NB4 (cell line): ENCODE results near the gene ZFPM1.

Source experiments
- DNase-seq: peaks from one replicate; pipeline ENCODE4 v3.0.0; 2010; ENCODE audit warnings: low read depth
- H3K4me3 ChIP-seq: one replicate; pipeline ENCODE4 v1.5.1; 2011; ENCODE audit warnings: mild to moderate bottlenecking, low read depth, low read length, moderate library complexity
- MYC ChIP-seq: IDR thresholded peaks from 2 replicates; pipeline ENCODE4 v1.6.1; 2011; ENCODE audit warnings: low read depth, low read length
- POLR2A ChIP-seq: IDR thresholded peaks from 2 replicates; pipeline ENCODE4 v1.6.1; 2011; ENCODE audit warnings: mild to moderate bottlenecking; ENCODE audit not compliant: insufficient read length; ENCODE audit errors: extremely low read depth
- TF ChIP-seq, protein P1 (sequence below): IDR thresholded peaks from one replicate; pipeline ENCODE4 v1.5.1; 2012; ENCODE audit warnings: low read depth, low read length
- TF ChIP-seq, protein P2 (sequence below): IDR thresholded peaks from 2 replicates; pipeline ENCODE4 v1.6.1; 2011; ENCODE audit warnings: low read depth, low read length

Gene ZFPM1

DNA sequence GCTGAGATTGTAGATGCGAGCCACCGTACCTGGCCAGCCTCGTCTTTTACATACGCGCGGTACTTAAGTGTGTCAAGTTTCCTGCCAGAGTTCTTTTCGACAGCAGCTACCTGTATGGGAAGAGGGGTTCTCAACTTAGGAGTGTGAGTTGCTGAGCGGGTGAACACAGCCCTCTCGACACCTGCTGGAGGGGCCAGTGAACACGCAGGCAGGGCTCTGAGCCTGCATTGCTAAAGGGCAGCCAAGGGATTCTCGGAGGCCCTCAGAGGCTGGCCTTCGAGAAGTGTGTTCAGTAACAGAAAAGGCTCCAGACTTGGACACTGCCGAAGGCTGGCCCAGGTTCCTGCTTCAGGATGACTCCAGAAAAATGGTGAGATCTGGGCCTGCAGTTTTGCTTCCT is 123.2 kb downstream of the ZFPM1 start:
- DNase-seq: no peak
- TF ChIP-seq, protein P1, sequence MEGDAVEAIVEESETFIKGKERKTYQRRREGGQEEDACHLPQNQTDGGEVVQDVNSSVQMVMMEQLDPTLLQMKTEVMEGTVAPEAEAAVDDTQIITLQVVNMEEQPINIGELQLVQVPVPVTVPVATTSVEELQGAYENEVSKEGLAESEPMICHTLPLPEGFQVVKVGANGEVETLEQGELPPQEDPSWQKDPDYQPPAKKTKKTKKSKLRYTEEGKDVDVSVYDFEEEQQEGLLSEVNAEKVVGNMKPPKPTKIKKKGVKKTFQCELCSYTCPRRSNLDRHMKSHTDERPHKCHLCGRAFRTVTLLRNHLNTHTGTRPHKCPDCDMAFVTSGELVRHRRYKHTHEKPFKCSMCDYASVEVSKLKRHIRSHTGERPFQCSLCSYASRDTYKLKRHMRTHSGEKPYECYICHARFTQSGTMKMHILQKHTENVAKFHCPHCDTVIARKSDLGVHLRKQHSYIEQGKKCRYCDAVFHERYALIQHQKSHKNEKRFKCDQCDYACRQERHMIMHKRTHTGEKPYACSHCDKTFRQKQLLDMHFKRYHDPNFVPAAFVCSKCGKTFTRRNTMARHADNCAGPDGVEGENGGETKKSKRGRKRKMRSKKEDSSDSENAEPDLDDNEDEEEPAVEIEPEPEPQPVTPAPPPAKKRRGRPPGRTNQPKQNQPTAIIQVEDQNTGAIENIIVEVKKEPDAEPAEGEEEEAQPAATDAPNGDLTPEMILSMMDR: no peak
- TF ChIP-seq MYC: no peak
- TF ChIP-seq POLR2A: no peak
- TF ChIP-seq, protein P2, sequence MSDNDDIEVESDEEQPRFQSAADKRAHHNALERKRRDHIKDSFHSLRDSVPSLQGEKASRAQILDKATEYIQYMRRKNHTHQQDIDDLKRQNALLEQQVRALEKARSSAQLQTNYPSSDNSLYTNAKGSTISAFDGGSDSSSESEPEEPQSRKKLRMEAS: no peak
- no peak overlapping the region for H3K4me3 ChIP-seq

DNA sequence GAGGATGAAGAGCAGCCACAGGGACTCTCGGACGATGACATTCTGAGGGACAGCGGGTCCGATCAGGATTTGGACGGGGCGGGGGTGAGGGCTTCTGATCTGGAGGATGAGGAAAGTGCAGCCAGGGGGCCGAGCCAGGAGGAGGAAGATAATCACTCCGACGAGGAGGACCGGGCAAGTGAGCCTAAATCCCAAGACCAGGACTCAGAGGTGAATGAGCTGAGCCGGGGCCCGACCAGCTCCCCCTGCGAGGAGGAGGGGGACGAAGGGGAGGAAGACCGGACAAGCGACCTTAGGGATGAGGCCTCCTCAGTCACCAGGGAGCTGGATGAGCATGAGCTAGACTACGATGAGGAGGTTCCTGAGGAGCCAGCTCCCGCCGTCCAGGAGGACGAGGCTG is 124.1 kb downstream of the ZFPM1 start:
- H3K4me3 ChIP-seq: no peak overlapping the region
- TF ChIP-seq POLR2A (no peak), MYC (no peak)
- TF ChIP-seq, protein P2: no peak
- TF ChIP-seq, protein P1: no peak
- DNase-seq: no peak

DNA sequence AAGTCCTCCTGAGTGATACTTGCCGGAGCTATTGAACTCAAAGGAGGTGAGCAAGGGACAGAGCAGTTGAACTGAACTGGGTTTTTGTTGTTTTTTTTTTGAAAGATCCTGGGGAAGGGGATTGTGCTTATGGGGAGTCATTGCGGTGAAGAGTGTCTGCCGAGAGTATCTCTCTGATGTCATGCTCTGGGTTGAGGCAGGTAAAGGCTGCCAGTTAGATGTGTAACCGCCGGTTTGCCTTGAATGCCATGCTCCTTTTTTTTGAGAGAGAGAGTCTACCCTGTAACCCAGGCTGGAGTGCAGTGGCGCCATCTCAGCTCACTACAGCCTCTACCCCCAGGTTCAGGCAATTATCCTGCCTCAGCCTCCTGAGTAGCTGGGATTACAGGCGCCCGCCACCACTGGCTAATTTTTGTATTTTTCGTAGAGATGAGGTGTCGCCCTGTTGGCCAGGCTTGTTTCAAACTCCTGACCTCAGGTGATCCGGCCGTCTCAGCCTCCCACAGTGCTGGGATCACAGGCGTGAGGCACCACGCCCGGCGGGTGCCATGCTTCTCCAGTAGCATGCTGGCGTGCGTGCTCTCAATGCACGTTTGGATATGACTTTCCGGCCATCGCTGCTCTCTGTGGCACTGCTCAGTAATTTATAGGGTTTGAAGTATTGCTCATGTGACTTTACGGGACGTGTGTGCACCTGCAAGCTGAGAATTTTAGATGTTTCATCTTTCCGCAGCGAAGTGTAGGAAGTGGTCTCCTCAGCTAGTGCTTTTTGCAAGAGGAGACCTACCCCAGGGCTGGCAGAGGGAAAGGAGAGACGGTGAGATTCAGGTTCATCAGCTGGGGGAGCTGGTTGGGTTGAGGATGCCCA is 125.6 kb downstream of the ZFPM1 start:
- H3K4me3 ChIP-seq: no peak overlapping the region
- no peak for DNase-seq
- no peak for TF ChIP-seq POLR2A
- TF ChIP-seq MYC: no peak
- TF ChIP-seq, protein P1: no peak
- TF ChIP-seq, protein P2: no peak

DNA sequence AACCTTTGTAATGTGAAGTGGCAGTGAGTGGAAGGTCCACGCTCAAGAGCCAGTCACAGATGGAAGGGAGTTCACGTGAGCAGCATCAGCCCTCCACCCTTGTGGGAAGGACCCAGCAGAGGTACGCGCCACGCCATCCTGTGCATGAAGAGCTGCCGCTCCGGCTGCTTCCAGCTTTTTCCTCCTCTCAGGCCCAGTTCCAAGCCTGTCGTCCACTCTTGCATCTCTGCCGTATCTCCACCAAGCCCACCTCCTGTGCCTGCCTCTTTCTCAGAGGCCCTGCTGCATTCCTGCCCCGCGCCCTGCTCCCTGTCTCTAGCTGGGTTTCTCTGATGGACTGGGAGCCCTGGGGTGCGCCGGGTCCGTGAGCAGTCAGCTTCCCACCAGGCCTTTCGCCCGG is 127.3 kb downstream of the ZFPM1 start:
- TF ChIP-seq, protein P2: no peak
- TF ChIP-seq, protein P1: no peak
- no peak for TF ChIP-seq MYC
- TF ChIP-seq POLR2A: no peak
- no peak for DNase-seq
- no peak overlapping the region for H3K4me3 ChIP-seq

DNA sequence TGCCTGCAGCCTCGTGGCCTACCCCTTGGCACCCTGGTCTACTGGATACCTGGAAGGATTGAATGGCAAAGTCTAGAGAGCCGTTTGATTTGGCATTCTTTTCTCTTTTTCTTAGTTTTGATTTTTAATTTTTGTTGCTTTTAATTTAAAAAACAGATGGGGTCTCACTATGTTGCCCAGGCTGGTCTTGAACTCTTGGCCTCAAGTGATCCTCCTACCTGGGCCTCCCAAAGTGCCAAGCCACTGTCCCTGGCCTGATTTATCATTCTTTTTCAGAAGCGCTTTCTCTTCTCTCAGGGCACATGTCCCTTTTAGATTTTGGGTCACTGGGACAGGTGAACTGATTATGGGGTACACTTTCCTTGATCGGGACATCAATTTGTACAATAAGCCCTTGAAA is 128.0 kb downstream of the ZFPM1 start:
- no peak overlapping the region for H3K4me3 ChIP-seq
- no peak for TF ChIP-seq POLR2A
- TF ChIP-seq MYC: no peak
- TF ChIP-seq, protein P1: no peak

More for the DNA sequence above, 128.0 kb downstream of the ZFPM1 start:
- no peak for DNase-seq
